ENCODE measurements around the gene PRR18. TPM values are rescaled to one million over a fixed set of nuclear protein-coding genes. Genes with fewer than 3 reads are reported as not detected.
A peak's percentile ranks its signal among the peaks of the same experiment; 100 is the strongest.

PRR18 gene
- total and polyA plus RNA-seq, 2 of the 13 experiments (the other 11 are each of a cell fraction or from before 2014, with no cell fraction given) = 0.04 TPM

DNA sequence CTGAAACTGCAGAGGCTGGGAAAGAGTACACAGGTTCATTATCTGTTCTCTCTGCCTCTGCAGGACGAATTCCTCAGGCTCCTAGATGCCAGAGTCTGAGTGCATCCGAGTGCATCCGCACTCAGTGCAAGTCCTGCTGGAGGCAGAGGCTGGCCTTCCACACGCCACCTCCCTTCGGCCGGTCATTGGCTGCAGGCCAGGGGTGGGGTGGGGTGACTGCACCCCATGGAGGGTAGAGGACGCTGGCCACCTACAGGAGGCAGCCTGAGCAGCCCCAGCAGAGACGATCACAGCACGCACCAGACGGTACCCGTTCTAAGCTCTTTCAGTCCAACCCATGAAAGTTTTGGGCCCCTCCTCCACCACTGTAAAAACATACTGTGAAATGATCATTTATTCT lies 22.4 kb upstream of the PRR18 start (continued):
- TF ChIP-seq, protein P1, sequence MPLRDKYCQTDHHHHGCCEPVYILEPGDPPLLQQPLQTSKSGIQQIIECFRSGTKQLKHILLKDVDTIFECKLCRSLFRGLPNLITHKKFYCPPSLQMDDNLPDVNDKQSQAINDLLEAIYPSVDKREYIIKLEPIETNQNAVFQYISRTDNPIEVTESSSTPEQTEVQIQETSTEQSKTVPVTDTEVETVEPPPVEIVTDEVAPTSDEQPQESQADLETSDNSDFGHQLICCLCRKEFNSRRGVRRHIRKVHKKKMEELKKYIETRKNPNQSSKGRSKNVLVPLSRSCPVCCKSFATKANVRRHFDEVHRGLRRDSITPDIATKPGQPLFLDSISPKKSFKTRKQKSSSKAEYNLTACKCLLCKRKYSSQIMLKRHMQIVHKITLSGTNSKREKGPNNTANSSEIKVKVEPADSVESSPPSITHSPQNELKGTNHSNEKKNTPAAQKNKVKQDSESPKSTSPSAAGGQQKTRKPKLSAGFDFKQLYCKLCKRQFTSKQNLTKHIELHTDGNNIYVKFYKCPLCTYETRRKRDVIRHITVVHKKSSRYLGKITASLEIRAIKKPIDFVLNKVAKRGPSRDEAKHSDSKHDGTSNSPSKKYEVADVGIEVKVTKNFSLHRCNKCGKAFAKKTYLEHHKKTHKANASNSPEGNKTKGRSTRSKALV (CRISPR knock-in tag; IDR thresholded peaks at IDR 0.05) = no peak
- TF ChIP-seq HNRNPL (IDR thresholded peaks at IDR 0.05; ENCODE audit: low read depth, low read length) (no peak), ZNF143 (CRISPR knock-in tag; IDR thresholded peaks at IDR 0.05) (no peak), CEBPG (CRISPR knock-in tag; IDR thresholded peaks at IDR 0.05) (0 out of 2 replicates have a peak, but pooled peaks have one; percentile 19), ZNF747 (CRISPR knock-in tag; IDR thresholded peaks at IDR 0.05; ENCODE audit: borderline replicate concordance) (no peak), FOSL1 (CRISPR knock-in tag; IDR thresholded peaks at IDR 0.05; ENCODE audit: borderline replicate concordance) (no peak), FOXO1 (CRISPR knock-in tag; IDR thresholded peaks at IDR 0.05) (peak; percentile 48; the same call in 1 of the 2 replicates), NR1H2 (CRISPR knock-in tag; IDR thresholded peaks at IDR 0.05; ENCODE audit: borderline replicate concordance, low read depth) (no peak), MAZ (IDR thresholded peaks at IDR 0.05; ENCODE audit: borderline replicate concordance, low read depth, low read length) (peak; percentile 87), MAZ (CRISPR knock-in tag; IDR thresholded peaks at IDR 0.05; ENCODE audit: low read depth) (0 out of 2 replicates have a peak, but pooled peaks have one; percentile 58), ZSCAN9 (CRISPR knock-in tag; IDR thresholded peaks at IDR 0.05; ENCODE audit: borderline replicate concordance) (peak; percentile 56; the same call in 1 of the 2 replicates), PAX8 (CRISPR knock-in tag; IDR thresholded peaks at IDR 0.05; ENCODE audit: borderline replicate concordance) (no peak), SMAD9 (CRISPR knock-in tag; IDR thresholded peaks at IDR 0.05) (no peak), ZNF703 (CRISPR knock-in tag; IDR thresholded peaks at IDR 0.05; ENCODE audit: borderline replicate concordance) (no peak), ZNF225 (CRISPR knock-in tag; IDR thresholded peaks at IDR 0.05) (peak; percentile 53; the same call in 1 of the 2 replicates), KAT7 (CRISPR knock-in tag; IDR thresholded peaks at IDR 0.05; ENCODE audit: borderline replicate concordance) (0 out of 2 replicates have a peak, but pooled peaks have one; percentile 31)
- TF ChIP-seq, protein P2, sequence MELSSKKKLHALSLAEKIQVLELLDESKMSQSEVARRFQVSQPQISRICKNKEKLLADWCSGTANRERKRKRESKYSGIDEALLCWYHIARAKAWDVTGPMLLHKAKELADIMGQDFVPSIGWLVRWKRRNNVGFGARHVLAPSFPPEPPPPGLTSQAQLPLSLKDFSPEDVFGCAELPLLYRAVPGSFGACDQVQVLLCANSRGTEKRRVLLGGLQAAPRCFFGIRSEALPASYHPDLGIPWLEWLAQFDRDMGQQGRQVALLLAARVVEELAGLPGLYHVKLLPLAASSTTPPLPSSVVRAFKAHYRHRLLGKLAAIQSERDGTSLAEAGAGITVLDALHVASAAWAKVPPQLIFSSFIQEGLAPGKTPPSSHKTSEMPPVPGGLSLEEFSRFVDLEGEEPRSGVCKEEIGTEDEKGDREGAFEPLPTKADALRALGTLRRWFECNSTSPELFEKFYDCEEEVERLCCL (CRISPR knock-in tag; IDR thresholded peaks at IDR 0.05; ENCODE audit: borderline replicate concordance) = no peak
- TF ChIP-seq, protein P3, sequence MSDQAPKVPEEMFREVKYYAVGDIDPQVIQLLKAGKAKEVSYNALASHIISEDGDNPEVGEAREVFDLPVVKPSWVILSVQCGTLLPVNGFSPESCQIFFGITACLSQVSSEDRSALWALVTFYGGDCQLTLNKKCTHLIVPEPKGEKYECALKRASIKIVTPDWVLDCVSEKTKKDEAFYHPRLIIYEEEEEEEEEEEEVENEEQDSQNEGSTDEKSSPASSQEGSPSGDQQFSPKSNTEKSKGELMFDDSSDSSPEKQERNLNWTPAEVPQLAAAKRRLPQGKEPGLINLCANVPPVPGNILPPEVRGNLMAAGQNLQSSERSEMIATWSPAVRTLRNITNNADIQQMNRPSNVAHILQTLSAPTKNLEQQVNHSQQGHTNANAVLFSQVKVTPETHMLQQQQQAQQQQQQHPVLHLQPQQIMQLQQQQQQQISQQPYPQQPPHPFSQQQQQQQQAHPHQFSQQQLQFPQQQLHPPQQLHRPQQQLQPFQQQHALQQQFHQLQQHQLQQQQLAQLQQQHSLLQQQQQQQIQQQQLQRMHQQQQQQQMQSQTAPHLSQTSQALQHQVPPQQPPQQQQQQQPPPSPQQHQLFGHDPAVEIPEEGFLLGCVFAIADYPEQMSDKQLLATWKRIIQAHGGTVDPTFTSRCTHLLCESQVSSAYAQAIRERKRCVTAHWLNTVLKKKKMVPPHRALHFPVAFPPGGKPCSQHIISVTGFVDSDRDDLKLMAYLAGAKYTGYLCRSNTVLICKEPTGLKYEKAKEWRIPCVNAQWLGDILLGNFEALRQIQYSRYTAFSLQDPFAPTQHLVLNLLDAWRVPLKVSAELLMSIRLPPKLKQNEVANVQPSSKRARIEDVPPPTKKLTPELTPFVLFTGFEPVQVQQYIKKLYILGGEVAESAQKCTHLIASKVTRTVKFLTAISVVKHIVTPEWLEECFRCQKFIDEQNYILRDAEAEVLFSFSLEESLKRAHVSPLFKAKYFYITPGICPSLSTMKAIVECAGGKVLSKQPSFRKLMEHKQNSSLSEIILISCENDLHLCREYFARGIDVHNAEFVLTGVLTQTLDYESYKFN (CRISPR knock-in tag; conservative IDR thresholded peaks at IDR 0.05) = no peak
- TF ChIP-seq, protein P4, sequence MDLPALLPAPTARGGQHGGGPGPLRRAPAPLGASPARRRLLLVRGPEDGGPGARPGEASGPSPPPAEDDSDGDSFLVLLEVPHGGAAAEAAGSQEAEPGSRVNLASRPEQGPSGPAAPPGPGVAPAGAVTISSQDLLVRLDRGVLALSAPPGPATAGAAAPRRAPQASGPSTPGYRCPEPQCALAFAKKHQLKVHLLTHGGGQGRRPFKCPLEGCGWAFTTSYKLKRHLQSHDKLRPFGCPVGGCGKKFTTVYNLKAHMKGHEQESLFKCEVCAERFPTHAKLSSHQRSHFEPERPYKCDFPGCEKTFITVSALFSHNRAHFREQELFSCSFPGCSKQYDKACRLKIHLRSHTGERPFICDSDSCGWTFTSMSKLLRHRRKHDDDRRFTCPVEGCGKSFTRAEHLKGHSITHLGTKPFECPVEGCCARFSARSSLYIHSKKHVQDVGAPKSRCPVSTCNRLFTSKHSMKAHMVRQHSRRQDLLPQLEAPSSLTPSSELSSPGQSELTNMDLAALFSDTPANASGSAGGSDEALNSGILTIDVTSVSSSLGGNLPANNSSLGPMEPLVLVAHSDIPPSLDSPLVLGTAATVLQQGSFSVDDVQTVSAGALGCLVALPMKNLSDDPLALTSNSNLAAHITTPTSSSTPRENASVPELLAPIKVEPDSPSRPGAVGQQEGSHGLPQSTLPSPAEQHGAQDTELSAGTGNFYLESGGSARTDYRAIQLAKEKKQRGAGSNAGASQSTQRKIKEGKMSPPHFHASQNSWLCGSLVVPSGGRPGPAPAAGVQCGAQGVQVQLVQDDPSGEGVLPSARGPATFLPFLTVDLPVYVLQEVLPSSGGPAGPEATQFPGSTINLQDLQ (CRISPR knock-in tag; IDR thresholded peaks at IDR 0.05) = no peak
- TF ChIP-seq, protein P5, sequence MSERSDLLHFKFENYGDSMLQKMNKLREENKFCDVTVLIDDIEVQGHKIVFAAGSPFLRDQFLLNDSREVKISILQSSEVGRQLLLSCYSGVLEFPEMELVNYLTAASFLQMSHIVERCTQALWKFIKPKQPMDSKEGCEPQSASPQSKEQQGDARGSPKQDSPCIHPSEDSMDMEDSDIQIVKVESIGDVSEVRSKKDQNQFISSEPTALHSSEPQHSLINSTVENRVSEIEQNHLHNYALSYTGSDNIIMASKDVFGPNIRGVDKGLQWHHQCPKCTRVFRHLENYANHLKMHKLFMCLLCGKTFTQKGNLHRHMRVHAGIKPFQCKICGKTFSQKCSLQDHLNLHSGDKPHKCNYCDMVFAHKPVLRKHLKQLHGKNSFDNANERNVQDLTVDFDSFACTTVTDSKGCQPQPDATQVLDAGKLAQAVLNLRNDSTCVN (CRISPR knock-in tag; IDR thresholded peaks at IDR 0.05; ENCODE audit: borderline replicate concordance) = peak; percentile 72

All from HepG2 (cell line).